HepG2 (cell line): ENCODE data around the gene NTRK2. TPM values are rescaled to one million over a fixed set of nuclear protein-coding genes. Genes with fewer than 3 reads are reported as not detected.

ENCODE experiments used
- ATAC-seq: fragments of 200-7000 bp; cut with Tn5 transposase; 3 replicates; pipeline ENCODE4 v1.9.1; 2020; ENCODE audit warnings: mild to moderate bottlenecking, moderate library complexity
- BruUV-seq: library from RNA; stranded (reverse); fragments of 400-500 nt; replicated peaks from 2 replicates; lab custom pipeline; 2021; lab: Mats Ljungman, UMichigan
- CTCF ChIA-PET: fragments of 300-600 bp; formaldehyde crosslinking; extraction: SDS; loops from one replicate; lab custom pipeline; 2021; ENCODE audit warnings: low total read pairs, inconsistent platforms, low intra/inter-chr PET ratio; lab: Yijun Ruan, JAX
- POLR2A ChIA-PET: fragments of 350-600 bp; sonication (Branson Sonifier 250); formaldehyde crosslinking; loops from one replicate; lab custom pipeline; 2020; ENCODE audit warnings: antibody characterized with exemption, inconsistent platforms; lab: Yijun Ruan, JAX
- DNase-seq: peaks from one replicate; pipeline ENCODE4 v3.0.0-alpha.2; 2015; ENCODE audit warnings: low spot score
- FAIRE-seq: peaks from 3 replicates; lab custom pipeline; 2011; peaks lifted over from hg19 to GRCh38; lab: Jason Lieb, UNC
- H2AFZ ChIP-seq: one replicate; pipeline ENCODE4 v1.6.1; 2011; ENCODE audit warnings: low read length, inconsistent platforms
- H3K27ac ChIP-seq: fragments of 300-600 bp; 3 replicates; pipeline ENCODE4 v1.8.0; 2011; ENCODE audit warnings: mixed run types, mild to moderate bottlenecking, mixed read lengths, low read length, inconsistent platforms; ENCODE audit not compliant: insufficient read depth; ENCODE audit errors: extremely low read length
- H3K27me3 ChIP-seq, 2 experiments: fragments of 200-600 bp in 1 of 2; 2 replicates in 1 of 2; 3 replicates in 1 of 2; pipeline versions ENCODE4 v1.6.0 to v1.8.0; 2011; ENCODE audit warnings: low read length in 2 of 2, mild to moderate bottlenecking in 2 of 2, moderate library complexity in 2 of 2, inconsistent platforms in 1 of 2; ENCODE audit not compliant: insufficient read depth in 2 of 2, control insufficient read depth in 1 of 2
- H3K36me3 ChIP-seq, 2 experiments: fragments of 200-600 bp in 1 of 2; replicated peaks in 1 of 2; 2 replicates in 1 of 2; 3 replicates in 1 of 2; pipeline versions ENCODE4 v1.5.1 to v1.8.0; 2011; ENCODE audit warnings: low read length in 2 of 2, inconsistent platforms in 1 of 2; ENCODE audit not compliant: insufficient read depth in 2 of 2, control insufficient read depth in 1 of 2
- H3K4me1 ChIP-seq: 2 replicates; pipeline ENCODE4 v1.5.1; 2012; ENCODE audit warnings: low read length, inconsistent platforms; ENCODE audit not compliant: insufficient read depth
- H3K4me2 ChIP-seq: 2 replicates; pipeline ENCODE4 v1.6.0; 2011; ENCODE audit warnings: low read depth, low read length, inconsistent platforms
- H3K4me3 ChIP-seq, 3 experiments: fragments of 200-600 bp in 1 of 3; sonication (generic), shearing (Covaris generic) in 1 of 3; replicated peaks in 1 of 3; 2 replicates each; pipeline ENCODE4 v1.5.1; 2011 to 2016; ENCODE audit warnings: low read length in 3 of 3, inconsistent platforms in 2 of 3, low read depth in 2 of 3, mild to moderate bottlenecking in 2 of 3, control low read depth in 1 of 3, mixed read lengths in 1 of 3; ENCODE audit not compliant: insufficient read depth in 1 of 3
- H3K79me2 ChIP-seq: one replicate; pipeline ENCODE4 v1.6.1; 2011; ENCODE audit warnings: low read length, inconsistent platforms; ENCODE audit not compliant: insufficient read depth
- H3K9ac ChIP-seq: 2 replicates; pipeline ENCODE4 v1.6.0; 2011; ENCODE audit warnings: mild to moderate bottlenecking, low read depth, low read length, inconsistent platforms; ENCODE audit not compliant: insufficient read depth
- H3K9me3 ChIP-seq: 2 replicates; pipeline ENCODE4 v1.5.1; 2012; ENCODE audit warnings: mild to moderate bottlenecking, low read length
- H4K20me1 ChIP-seq: 2 replicates; pipeline ENCODE4 v1.6.0; 2011; ENCODE audit warnings: inconsistent platforms, mild to moderate bottlenecking, low read length, moderate library complexity; ENCODE audit not compliant: insufficient read depth
- ASH2L ChIP-seq: fragments of 300-600, 200-600 bp; sonication (generic); IDR thresholded peaks from 2 replicates; pipeline ENCODE4 v1.7.0; 2017; ENCODE audit warnings: low read depth, mild to moderate bottlenecking, moderate library complexity, mixed read lengths, low read length; ENCODE audit not compliant: insufficient read length
- CBX2 ChIP-seq, 2 experiments: fragments of 200-600 bp in 1 of 2; sonication (generic); formaldehyde crosslinking in 1 of 2; IDR thresholded peaks; 2 replicates each; pipeline versions ENCODE4 v1.7.0 to v1.8.1; 2018 to 2022; ENCODE audit warnings: low read depth in 2 of 2, low read length in 1 of 2, mild to moderate bottlenecking in 1 of 2, missing genetic modification reagents in 1 of 2
- E2F2 ChIP-seq: sonication (generic); formaldehyde crosslinking; IDR thresholded peaks from 2 replicates; pipeline ENCODE4 v1.4.0; 2020; ENCODE audit warnings: missing genetic modification reagents, borderline replicate concordance
- JUN ChIP-seq: sonication (generic); formaldehyde crosslinking; IDR thresholded peaks from 2 replicates; pipeline ENCODE4 v1.4.0; 2020; ENCODE audit warnings: mild to moderate bottlenecking, missing genetic modification reagents
- KLF11 ChIP-seq: IDR thresholded peaks from 2 replicates; pipeline ENCODE4 v1.6.1; 2016; ENCODE audit warnings: missing compliant biosample characterization
- MEIS1 ChIP-seq: sonication (generic); formaldehyde crosslinking; IDR thresholded peaks from 2 replicates; pipeline ENCODE4 v1.9.0; 2021; ENCODE audit warnings: mild to moderate bottlenecking, missing genetic modification reagents, moderate library complexity, borderline replicate concordance
- MEIS2 ChIP-seq: sonication (generic); formaldehyde crosslinking; IDR thresholded peaks from 2 replicates; pipeline ENCODE4 v1.9.0; 2021; ENCODE audit warnings: mild to moderate bottlenecking, missing genetic modification reagents
- MXI1 ChIP-seq: IDR thresholded peaks from 3 replicates; pipeline ENCODE4 v1.6.1; 2012; ENCODE audit warnings: low read depth, low read length, inconsistent platforms, borderline replicate concordance
- NFE2 ChIP-seq: sonication (generic); formaldehyde crosslinking; IDR thresholded peaks from 2 replicates; pipeline ENCODE4 v1.4.0; 2020; ENCODE audit warnings: missing genetic modification reagents
- NFKBIZ ChIP-seq: IDR thresholded peaks from 2 replicates; pipeline ENCODE4 v1.6.1; 2018; ENCODE audit warnings: missing genetic modification reagents, missing compliant biosample characterization
- POLR2AphosphoS2 ChIP-seq: IDR thresholded peaks from 2 replicates; pipeline ENCODE4 v1.6.1; 2011; ENCODE audit warnings: low read depth, low read length, improper control_type of control experiment
- USF2 ChIP-seq, 2 experiments: sonication (generic) in 1 of 2; formaldehyde crosslinking in 1 of 2; IDR thresholded peaks; 2 replicates each; pipeline versions ENCODE4 v1.5.1 to v1.6.1; 2011 to 2020; ENCODE audit warnings: borderline replicate concordance in 1 of 2, low read depth in 1 of 2, low read length in 1 of 2, mild to moderate bottlenecking in 1 of 2, missing genetic modification reagents in 1 of 2, moderate library complexity in 1 of 2
- ZNF260 ChIP-seq: sonication (generic); formaldehyde crosslinking; IDR thresholded peaks from 2 replicates; pipeline ENCODE4 v1.4.0; 2020; ENCODE audit warnings: missing genetic modification reagents, low read depth, mild to moderate bottlenecking, borderline replicate concordance
- ZNF335 ChIP-seq: sonication (generic); formaldehyde crosslinking; IDR thresholded peaks from 2 replicates; pipeline ENCODE4 v1.4.0; 2020; ENCODE audit warnings: missing genetic modification reagents
- ZNF674 ChIP-seq: sonication (generic); formaldehyde crosslinking; IDR thresholded peaks from 2 replicates; pipeline ENCODE4 v1.5.0; 2020; ENCODE audit warnings: low read depth, mild to moderate bottlenecking, missing genetic modification reagents
- WGBS: methylation state at CpG from one replicate; pipeline ENCODE4 v1.1.6; 2017; ENCODE audit warnings: low lambda C conversion rate; 5-methylcytosine and 5-hydroxymethylcytosine counted together
- in situ Hi-C: cut with HindIII; loops from 2 replicates; pipeline ENCODE4 v1.10.0; 2017; ENCODE audit warnings: low pct_unique_long_range_greater_than_20kb; ENCODE audit not compliant: extremely low pct_ligation_motif_present
- intact Hi-C: fragments of 100-400 bp; cut with micrococcal nuclease; formaldehyde crosslinking; loops from one replicate; pipeline ENCODE4 v1.10.0; 2022; ENCODE audit not compliant: unreplicated experiment
- polyA plus RNA-seq, 8 experiments: library from polyadenylated mRNA; depleted of rRNA in 3 of 8; stranded (reverse) in 7 of 8; unstranded in 1 of 8; fragments of >200 nt; fragmentation: Illumina TruSeq in 4 of 8; extraction: Trizol in 4 of 8; gene quantifications; 2 replicates each; pipeline versions ENCODE4 v1.2.1 to v1.2.3, GENCODE V29; 2011 to 2016; ENCODE audit warnings: low read depth in 4 of 8, missing spikeins in 1 of 8, mixed read lengths in 1 of 8; ENCODE audit not compliant: insufficient read depth in 1 of 8
- total RNA-seq, 5 experiments: library from RNA; depleted of rRNA; stranded (reverse); fragments of >200 nt; fragmentation: Illumina TruSeq; extraction: Trizol; gene quantifications; 2 replicates each; pipeline ENCODE4 v1.2.3, GENCODE V29; 2016; ENCODE audit warnings: low read depth in 1 of 5

The NTRK2 gene
- total and polyA plus RNA-seq, 2 of the 13 experiments (the other 11 are each of a cell fraction or from before 2014, with no cell fraction given): not detected

GRCh38 chr9:85001925-85002324 is 332.4 kb downstream of the NTRK2 start:
- in situ Hi-C loops (no loop called here), intact Hi-C loops (no loop called here)
- no peaks in the 10 kb centered on the region for H3K27me3 ChIP-seq
- H4K20me1 ChIP-seq: no peaks in the 10 kb centered on the region
- no peak overlapping the region for H3K27ac ChIP-seq
- no peaks in the 10 kb centered on the region for H3K36me3 ChIP-seq
- no TSS peak for BruUV-seq
- TF ChIP-seq ZNF674 (no peak), MEIS1 (CRISPR knock-in tag) (no peak), NFE2 (CRISPR knock-in tag) (no peak), ZNF260 (no peak)
- POLR2A ChIA-PET: no interaction called here
- H3K9ac ChIP-seq: no peak overlapping the region
- 50% methylated on average over 1 of the region's 1 CpG for WGBS
- DNase-seq: no peak
- no peak for FAIRE-seq
- CTCF ChIA-PET: no interaction called here
- no peaks in the 10 kb centered on the region for H3K79me2 ChIP-seq
- ATAC-seq: no peak
- H3K4me2 ChIP-seq: no peak overlapping the region
- H3K4me1 ChIP-seq: no peaks in the 10 kb centered on the region
- peaks cover 11% of the 10 kb centered on the region for H3K9me3 ChIP-seq
- no peak overlapping the region for H2AFZ ChIP-seq
- H3K4me3 ChIP-seq: no peak overlapping the region

- H3K36me3 ChIP-seq: no peaks in the 10 kb centered on the region
- intact Hi-C loops: no loop called here
- FAIRE-seq: no peak
- DNase-seq: no peak
- POLR2A ChIA-PET: no interaction called here
- no peak overlapping the region for H3K4me2 ChIP-seq
- H3K27ac ChIP-seq: no peak overlapping the region
- H2AFZ ChIP-seq: no peak overlapping the region
- no TSS peak for BruUV-seq
- no peaks in the 10 kb centered on the region for H4K20me1 ChIP-seq
- TF ChIP-seq POLR2AphosphoS2 (no peak), NFKBIZ (CRISPR knock-in tag) (no peak), ASH2L (no peak), MEIS2 (CRISPR knock-in tag) (no peak), MXI1 (no peak), CBX2 (IDR thresholded peaks at IDR 0.05; ENCODE audit: low read depth, low read length) (no peak), CBX2 (CRISPR knock-in tag; IDR thresholded peaks at IDR 0.05; ENCODE audit: low read depth) (no peak), E2F2 (no peak), USF2 (IDR thresholded peaks at IDR 0.05; ENCODE audit: low read depth, low read length) (no peak), USF2 (CRISPR knock-in tag; IDR thresholded peaks at IDR 0.05; ENCODE audit: borderline replicate concordance) (no peak), ZNF335 (CRISPR knock-in tag) (no peak), JUN (CRISPR knock-in tag) (no peak), KLF11 (CRISPR knock-in tag) (no peak)
- no peak for ATAC-seq
- H3K79me2 ChIP-seq: no peaks in the 10 kb centered on the region
- H3K27me3 ChIP-seq: no peaks in the 10 kb centered on the region
- WGBS: 1% methylated on average over 3 of the region's 3 CpGs
- CTCF ChIA-PET: no interaction called here
- H3K4me3 ChIP-seq: no peak overlapping the region
- in situ Hi-C loops: no loop called here
- no peak overlapping the region for H3K9ac ChIP-seq
- no peaks in the 10 kb centered on the region for H3K4me1 ChIP-seq
- peaks cover 11% of the 10 kb centered on the region for H3K9me3 ChIP-seq
Observed at GRCh38 chr9:85004818-85005413, 335.4 kb downstream of the NTRK2 start.
